Measurements from ENCODE around the gene GREB1. TPM values are rescaled to one million over a fixed set of nuclear protein-coding genes. Genes with fewer than 3 reads are reported as not detected.

GREB1 gene
- total RNA-seq = 18.3 TPM

GRCh38 chr2:11533278-11534070 is at the start of gene GREB1:
Gene GREB1, plus strand, starts transcription at chr2:11534045. Its CDS starts 22,570 bp downstream, at chr2:11556615.

GRCh38 chr2:11669454-11670291 is 135.8 kb downstream of the GREB1 start, which contains the start of gene NTSR2:
Gene NTSR2, minus strand, starts transcription at chr2:11670195. Its CDS starts 66 bp downstream, at chr2:11670129.

Small RNA genes within 50 kb of the gene (small RNA-seq; reads per million reads assigned to genes)
- gene MIR4429 (ENCODE audit: low replicate concordance) (not detected), gene RN7SL674P (ENCODE audit: low replicate concordance) (0.25 reads per million, percentile 18 among the genes with 10 or more reads in this experiment), gene RNA5SP84 (ENCODE audit: low replicate concordance) (not detected), gene RNU2-13P (ENCODE audit: low replicate concordance) (1.1 reads per million, percentile 83 among the genes with 10 or more reads in this experiment)

Other genes with a start within 250 kb of the GREB1 start
- 45.0 TPM for gene ROCK2, start 189.4 kb upstream of the GREB1 start, total RNA-seq
- gene E2F6, start 67.9 kb upstream of the GREB1 start, total RNA-seq = 16.3 TPM
- not detected for gene NTSR2, start 136.2 kb downstream of the GREB1 start, total RNA-seq
- gene LPIN1, start 212.6 kb downstream of the GREB1 start, total RNA-seq = 29.3 TPM

All from metanephros (tissue), 2 donors.